Neural progenitor cell (in vitro differentiated cells): ENCODE data around the gene KDM5B. TPM values are rescaled to one million over a fixed set of nuclear protein-coding genes. Genes with fewer than 3 reads are reported as not detected.

Experiments used
- DNase-seq: peaks from one replicate; pipeline ENCODE4 v3.0.0-alpha.2; 2016; ENCODE audit warnings: low spot score
- H2AFZ ChIP-seq: fragments of 200-600 bp; sonication (generic); replicated peaks from 2 replicates; pipeline ENCODE4 v1.6.1; 2016; ENCODE audit warnings: antibody characterized with exemption
- H3F3A ChIP-seq: fragments of 200-600 bp; sonication (generic); 2 replicates; pipeline ENCODE4 v1.6.1; 2016; ENCODE audit warnings: antibody characterized with exemption, low read depth
- H3K27ac ChIP-seq: fragments of 200-600 bp; sonication (generic); 2 replicates; pipeline ENCODE4 v1.5.1; 2016; ENCODE audit warnings: mild to moderate bottlenecking
- H3K27me3 ChIP-seq: fragments of 200-600 bp; sonication (generic); 2 replicates; pipeline ENCODE4 v1.6.1; 2016; ENCODE audit warnings: mild to moderate bottlenecking, moderate library complexity
- H3K36me3 ChIP-seq: fragments of 200-600 bp; sonication (generic); 2 replicates; pipeline ENCODE4 v1.5.1; 2016
- H3K4me1 ChIP-seq: fragments of 200-600 bp; sonication (generic); 2 replicates; pipeline ENCODE4 v1.6.1; 2016; ENCODE audit warnings: mixed run types
- H3K4me2 ChIP-seq: fragments of 200-600 bp; sonication (generic); 2 replicates; pipeline ENCODE4 v1.6.1; 2016
- H3K4me3 ChIP-seq: fragments of 200-600 bp; sonication (generic); 2 replicates; pipeline ENCODE4 v1.5.1; 2016
- H3K79me2 ChIP-seq: fragments of 200-600 bp; sonication (generic); 2 replicates; pipeline ENCODE4 v1.6.1; 2016; ENCODE audit warnings: low read depth
- H3K9ac ChIP-seq: fragments of 200-600 bp; sonication (generic); 2 replicates; pipeline ENCODE4 v1.6.1; 2016
- H3K9me3 ChIP-seq: fragments of 200-600 bp; sonication (generic); 2 replicates; pipeline ENCODE4 v1.5.1; 2016; ENCODE audit warnings: low read depth
- H4K20me1 ChIP-seq: fragments of 200-600 bp; sonication (generic); 2 replicates; pipeline ENCODE4 v1.6.1; 2016; ENCODE audit warnings: low read depth
- H3K27ac Mint-ChIP-seq: 3 replicates; pipeline ENCODE4 v1.8.0; 2021; ENCODE audit warnings: mixed read lengths
- H3K27me3 Mint-ChIP-seq: 2 replicates; pipeline ENCODE4 v1.8.0; 2022; ENCODE audit warnings: low read depth, mild to moderate bottlenecking, inconsistent platforms, moderate library complexity, mixed read lengths; ENCODE audit not compliant: insufficient read depth
- H3K36me3 Mint-ChIP-seq: 3 replicates; pipeline ENCODE4 v1.8.0; 2021; ENCODE audit warnings: mixed read lengths
- H3K4me1 Mint-ChIP-seq: 3 replicates; pipeline ENCODE4 v1.8.0; 2021; ENCODE audit warnings: mixed read lengths
- H3K4me3 Mint-ChIP-seq: 3 replicates; pipeline ENCODE4 v1.8.0; 2021; ENCODE audit warnings: mild to moderate bottlenecking, moderate library complexity, mixed read lengths
- H3K9me3 Mint-ChIP-seq: 3 replicates; pipeline ENCODE4 v1.8.0; 2020; ENCODE audit warnings: mixed read lengths
- EZH2 ChIP-seq: fragments of 200-600 bp; sonication (generic); IDR thresholded peaks from 2 replicates; pipeline ENCODE4 v1.6.1; 2017; ENCODE audit warnings: antibody characterized with exemption, mild to moderate bottlenecking, moderate library complexity
- EZH2phosphoT487 ChIP-seq: fragments of 200-600 bp; sonication (generic); IDR thresholded peaks from 2 replicates; pipeline ENCODE4 v1.6.1; 2017; ENCODE audit warnings: antibody characterized with exemption
- total RNA-seq: library from RNA; depleted of rRNA; stranded (reverse); fragments of >200 nt; gene quantifications from 2 replicates; pipeline ENCODE4 v1.2.3, GENCODE V29; 2015; ENCODE audit warnings: low replicate concordance
- TF ChIP-seq, protein P1 (sequence below): fragments of 200-600 bp; sonication (generic); IDR thresholded peaks from 2 replicates; pipeline ENCODE4 v1.5.1; 2017; ENCODE audit warnings: antibody characterized with exemption, mild to moderate bottlenecking

The KDM5B gene
- total RNA-seq, 1 donor from 2014 or later = 283 TPM

DNA sequence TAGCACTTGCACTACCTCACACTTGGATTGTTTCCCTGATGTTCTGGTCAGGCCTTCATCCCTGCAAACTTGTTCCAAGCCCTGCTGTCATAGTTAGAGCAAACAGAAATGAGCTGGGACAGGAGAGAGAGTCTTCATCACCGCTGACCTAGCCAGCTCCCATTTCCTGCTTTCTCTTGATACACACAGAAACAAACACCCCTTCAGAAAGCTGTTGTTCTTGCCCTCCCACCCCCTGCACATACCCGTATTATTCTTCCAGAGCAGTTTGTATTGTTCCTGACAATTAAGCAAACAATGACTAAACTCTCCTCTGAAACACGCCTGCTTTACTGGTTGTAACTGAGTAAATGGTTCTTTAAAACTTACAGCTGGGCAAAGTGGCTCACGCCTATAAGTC is 95.1 kb downstream of the KDM5B start:
- Histone ChIP-seq H3K9ac (no peak overlapping the region), H3K4me2 (peak overlapping the region; percentile 62), H3K4me1 (peaks cover 38% of the 10 kb centered on the region), H3F3A (peaks cover 32% of the 10 kb centered on the region), H3K4me3 (no peak overlapping the region), H2AFZ (no peak overlapping the region), H3K36me3 (no peaks in the 10 kb centered on the region), H3K9me3 (no peaks in the 10 kb centered on the region), H4K20me1 (peaks cover 12% of the 10 kb centered on the region), H3K79me2 (no peaks in the 10 kb centered on the region), H3K27ac (no peak overlapping the region), H3K27me3 (peaks cover 40% of the 10 kb centered on the region)
- Mint-ChIP-seq H3K27me3 (peaks cover 27% of the 10 kb centered on the region), H3K36me3 (no peaks in the 10 kb centered on the region), H3K4me1 (peaks cover 30% of the 10 kb centered on the region), H3K4me3 (no peak overlapping the region), H3K27ac (no peak overlapping the region), H3K9me3 (no peaks in the 10 kb centered on the region)
- TF ChIP-seq, protein P1, sequence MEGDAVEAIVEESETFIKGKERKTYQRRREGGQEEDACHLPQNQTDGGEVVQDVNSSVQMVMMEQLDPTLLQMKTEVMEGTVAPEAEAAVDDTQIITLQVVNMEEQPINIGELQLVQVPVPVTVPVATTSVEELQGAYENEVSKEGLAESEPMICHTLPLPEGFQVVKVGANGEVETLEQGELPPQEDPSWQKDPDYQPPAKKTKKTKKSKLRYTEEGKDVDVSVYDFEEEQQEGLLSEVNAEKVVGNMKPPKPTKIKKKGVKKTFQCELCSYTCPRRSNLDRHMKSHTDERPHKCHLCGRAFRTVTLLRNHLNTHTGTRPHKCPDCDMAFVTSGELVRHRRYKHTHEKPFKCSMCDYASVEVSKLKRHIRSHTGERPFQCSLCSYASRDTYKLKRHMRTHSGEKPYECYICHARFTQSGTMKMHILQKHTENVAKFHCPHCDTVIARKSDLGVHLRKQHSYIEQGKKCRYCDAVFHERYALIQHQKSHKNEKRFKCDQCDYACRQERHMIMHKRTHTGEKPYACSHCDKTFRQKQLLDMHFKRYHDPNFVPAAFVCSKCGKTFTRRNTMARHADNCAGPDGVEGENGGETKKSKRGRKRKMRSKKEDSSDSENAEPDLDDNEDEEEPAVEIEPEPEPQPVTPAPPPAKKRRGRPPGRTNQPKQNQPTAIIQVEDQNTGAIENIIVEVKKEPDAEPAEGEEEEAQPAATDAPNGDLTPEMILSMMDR = no peak
- TF ChIP-seq EZH2phosphoT487 = no peak
- no peak for TF ChIP-seq EZH2
- DNase-seq = peak; percentile 35

- Histone ChIP-seq H3K9ac (no peak overlapping the region), H3K27ac (no peak overlapping the region), H3K27me3 (peaks cover 50% of the 10 kb centered on the region), H4K20me1 (peaks cover 12% of the 10 kb centered on the region), H3K4me2 (no peak overlapping the region), H3K4me3 (no peak overlapping the region), H3K79me2 (no peaks in the 10 kb centered on the region), H3K9me3 (no peaks in the 10 kb centered on the region), H2AFZ (no peak overlapping the region), H3K36me3 (no peaks in the 10 kb centered on the region), H3F3A (peaks cover 32% of the 10 kb centered on the region), H3K4me1 (peaks cover 38% of the 10 kb centered on the region)
- H3K4me3 Mint-ChIP-seq = peak overlapping the region; percentile 46
- TF ChIP-seq, protein P1 = no peak
- no peak for TF ChIP-seq EZH2phosphoT487
- TF ChIP-seq EZH2 = no peak
- H3K27me3 Mint-ChIP-seq = peaks cover 37% of the 10 kb centered on the region
- peaks cover 30% of the 10 kb centered on the region for H3K4me1 Mint-ChIP-seq
- no peaks in the 10 kb centered on the region for H3K36me3 Mint-ChIP-seq
- peak; percentile 38 for DNase-seq
- no peak overlapping the region for H3K27ac Mint-ChIP-seq
- H3K9me3 Mint-ChIP-seq = no peaks in the 10 kb centered on the region
These were observed 96.1 kb downstream of the KDM5B start for GRCh38 chr1:202711949-202712635.

GRCh38 chr1:202710070-202711045 is 97.9 kb downstream of the KDM5B start, which contains the start of gene SYT2:
SYT2 (minus strand) TSS chr1:202710454; CDS start chr1:202605772, 104,682 bp downstream.
- H3K9ac ChIP-seq = no peak within 1 kb of the TSS
- H3K4me1 ChIP-seq = peaks cover 34% of the 10 kb centered on the region
- TF ChIP-seq EZH2 (peak; percentile 87), EZH2phosphoT487 (peak; percentile 72)
- TF ChIP-seq, protein P1 = no peak
- peaks cover 30% of the 10 kb centered on the region for H3K4me1 Mint-ChIP-seq
- H3K27me3 ChIP-seq = peaks cover 67% of the 10 kb centered on the region
- peak within 1 kb of the TSS; percentile 60 for H3K4me3 ChIP-seq
- no peaks in the 10 kb centered on the region for H3K9me3 ChIP-seq
- H3K27ac Mint-ChIP-seq = no peak within 1 kb of the TSS
- peak; percentile 82 for DNase-seq
- H3K4me2 ChIP-seq = peak within 1 kb of the TSS; percentile 99
- no peak within 1 kb of the TSS for H3K27ac ChIP-seq
- H3K4me3 Mint-ChIP-seq = peak within 1 kb of the TSS; percentile 79
- no peaks in the 10 kb centered on the region for H3K9me3 Mint-ChIP-seq
- H3F3A ChIP-seq = peaks cover 23% of the 10 kb centered on the region
- peaks cover 45% of the 10 kb centered on the region for H3K27me3 Mint-ChIP-seq
- H2AFZ ChIP-seq = peak within 1 kb of the TSS; percentile 89
- H4K20me1 ChIP-seq = peaks cover 12% of the 10 kb centered on the region
- no peaks in the 10 kb centered on the region for H3K79me2 ChIP-seq
- H3K36me3 Mint-ChIP-seq = no peaks in the 10 kb centered on the region
- H3K36me3 ChIP-seq = no peaks in the 10 kb centered on the region
